H1 (cell line): ENCODE measurements around the gene SLC39A11. TPM values are rescaled to one million over a fixed set of nuclear protein-coding genes. Genes with fewer than 3 reads are reported as not detected.

Source experiments
- CTCF ChIA-PET: fragments of 300-600 bp; sonication (Branson Sonifier 250); formaldehyde crosslinking; loops from one replicate; lab custom pipeline; 2021; ENCODE audit not compliant: partially characterized antibody; lab: Charles Lee
- POLR2A ChIA-PET: fragments of 300-600 bp; sonication (Branson Sonifier 250); formaldehyde crosslinking; loops from one replicate; lab custom pipeline; 2021; ENCODE audit warnings: inconsistent platforms; ENCODE audit not compliant: partially characterized antibody; lab: Charles Lee
- DNase-seq, 2 experiments: peaks; one replicate each; pipeline versions ENCODE4 v3.0.0 to v3.0.0-alpha.2; 2010 to 2022; ENCODE audit warnings: low spot score in 2 of 2, low read depth in 1 of 2, mixed read lengths in 1 of 2
- FAIRE-seq: peaks from 2 replicates; lab custom pipeline; 2011; peaks lifted over from hg19 to GRCh38; lab: Jason Lieb, UNC
- H2AFZ ChIP-seq: 2 replicates; pipeline ENCODE4 v1.8.1; 2012; ENCODE audit warnings: low read length, inconsistent platforms
- H2AK5ac ChIP-seq: 2 replicates; pipeline ENCODE4 v1.6.1; 2013; ENCODE audit warnings: low read depth, low read length
- H2BK120ac ChIP-seq: replicated peaks from 2 replicates; pipeline ENCODE3; 2013; ENCODE audit warnings: low read depth, low read length, inconsistent platforms
- H2BK12ac ChIP-seq: 2 replicates; pipeline ENCODE4 v1.6.1; 2013; ENCODE audit warnings: low read depth, low read length
- H2BK15ac ChIP-seq: 2 replicates; pipeline ENCODE4 v1.6.1; 2013; ENCODE audit warnings: low read length
- H2BK20ac ChIP-seq: 2 replicates; pipeline ENCODE4 v1.6.1; 2013; ENCODE audit warnings: low read length
- H2BK5ac ChIP-seq: 2 replicates; pipeline ENCODE4 v1.6.1; 2013; ENCODE audit warnings: low read depth, low read length
- H3K14ac ChIP-seq: 2 replicates; pipeline ENCODE4 v1.6.1; 2013; ENCODE audit warnings: inconsistent platforms; ENCODE audit not compliant: insufficient read length
- H3K18ac ChIP-seq: 2 replicates; pipeline ENCODE4 v1.6.1; 2013; ENCODE audit warnings: low read length; ENCODE audit errors: extremely low read depth
- H3K23ac ChIP-seq: 2 replicates; pipeline ENCODE4 v1.6.1; 2013; ENCODE audit warnings: inconsistent platforms; ENCODE audit not compliant: insufficient read length
- H3K23me2 ChIP-seq: 2 replicates; pipeline ENCODE4 v1.6.1; 2013; ENCODE audit warnings: low read depth, low read length
- H3K27ac ChIP-seq: 2 replicates; pipeline ENCODE4 v1.6.1; 2011; ENCODE audit warnings: low read depth, low read length, inconsistent platforms
- H3K27me3 ChIP-seq, 4 experiments: replicated peaks in 1 of 4; 1 replicate in 1 of 4; 2 replicates in 3 of 4; pipeline versions ENCODE4 v1.6.1 to v1.8.1; 2011 to 2013; ENCODE audit warnings: low read length in 3 of 4, mild to moderate bottlenecking in 3 of 4, inconsistent platforms in 2 of 4, mixed read lengths in 2 of 4, moderate library complexity in 1 of 4; ENCODE audit not compliant: control insufficient read depth in 3 of 4, insufficient read depth in 3 of 4; ENCODE audit errors: extremely low read depth in 1 of 4
- H3K36me3 ChIP-seq, 4 experiments: 2 replicates each; pipeline versions ENCODE4 v1.6.1 to v1.8.1; 2011 to 2013; ENCODE audit warnings: mild to moderate bottlenecking in 4 of 4, low read length in 3 of 4, moderate library complexity in 2 of 4, control low read depth in 1 of 4, inconsistent platforms in 1 of 4; ENCODE audit not compliant: insufficient read depth in 4 of 4, control insufficient read depth in 2 of 4
- H3K4ac ChIP-seq: replicated peaks from 2 replicates; pipeline ENCODE3; 2013; ENCODE audit warnings: low read length, low read depth, mixed read lengths, inconsistent platforms; ENCODE audit not compliant: insufficient read length
- H3K4me1 ChIP-seq, 4 experiments: replicated peaks in 1 of 4; 1 replicate in 1 of 4; 2 replicates in 3 of 4; pipeline versions ENCODE4 v1.6.1 to v1.8.1; 2011 to 2013; ENCODE audit warnings: low read length in 3 of 4, inconsistent platforms in 2 of 4, mixed read lengths in 1 of 4; ENCODE audit not compliant: insufficient read depth in 4 of 4, control insufficient read depth in 3 of 4
- H3K4me2 ChIP-seq, 2 experiments: 2 replicates each; pipeline versions ENCODE4 v1.6.1 to v1.8.1; 2011 to 2013; ENCODE audit warnings: low read depth in 2 of 2, low read length in 2 of 2, control low read depth in 1 of 2, inconsistent platforms in 1 of 2, mild to moderate bottlenecking in 1 of 2; ENCODE audit not compliant: insufficient read depth in 1 of 2
- H3K4me3 ChIP-seq, 4 experiments: fragments of 200-600, 300-600 bp in 1 of 4; sonication (generic), shearing (Covaris generic), sonication (Bioruptor Twin) in 1 of 4; 2 replicates each; pipeline versions ENCODE4 v1.5.1 to v1.8.1; 2011 to 2016; ENCODE audit warnings: low read length in 4 of 4, low read depth in 3 of 4, control low read depth in 2 of 4, inconsistent platforms in 2 of 4, mild to moderate bottlenecking in 2 of 4, mixed read lengths in 1 of 4, moderate library complexity in 1 of 4; ENCODE audit not compliant: insufficient read depth in 2 of 4; ENCODE audit errors: extremely low read depth in 1 of 4
- H3K56ac ChIP-seq: replicated peaks from 2 replicates; pipeline ENCODE3; 2013; ENCODE audit warnings: low read depth, mild to moderate bottlenecking, mixed read lengths, low read length, inconsistent platforms; ENCODE audit not compliant: insufficient read length
- H3K79me1 ChIP-seq: 2 replicates; pipeline ENCODE4 v1.6.1; 2013; ENCODE audit warnings: low read depth, low read length, control low read depth
- H3K79me2 ChIP-seq, 2 experiments: 2 replicates each; pipeline versions ENCODE4 v1.6.1 to v1.8.1; 2012 to 2013; ENCODE audit warnings: low read length in 2 of 2, mild to moderate bottlenecking in 2 of 2, inconsistent platforms in 1 of 2; ENCODE audit not compliant: insufficient read depth in 2 of 2, control insufficient read depth in 1 of 2
- H3K9ac ChIP-seq, 4 experiments: replicated peaks in 1 of 4; 1 replicate in 1 of 4; 2 replicates in 3 of 4; pipeline versions ENCODE4 v1.6.1 to v1.8.1; 2011 to 2013; ENCODE audit warnings: low read depth in 3 of 4, low read length in 3 of 4, control low read depth in 2 of 4, mild to moderate bottlenecking in 2 of 4, moderate library complexity in 2 of 4, inconsistent platforms in 1 of 4; ENCODE audit errors: extremely low read depth in 1 of 4
- H3K9me3 ChIP-seq, 2 experiments: 2 replicates each; pipeline versions ENCODE4 v1.6.1 to v1.8.1; 2012 to 2013; ENCODE audit warnings: mild to moderate bottlenecking in 2 of 2, moderate library complexity in 2 of 2, control low read depth in 1 of 2, inconsistent platforms in 1 of 2, low read depth in 1 of 2, low read length in 1 of 2, mixed read lengths in 1 of 2; ENCODE audit not compliant: insufficient read depth in 2 of 2
- H4K20me1 ChIP-seq, 2 experiments: replicated peaks in 1 of 2; 2 replicates each; pipeline versions ENCODE3 to v1.8.1; 2011 to 2013; ENCODE audit warnings: inconsistent platforms in 2 of 2, low read length in 2 of 2, mild to moderate bottlenecking in 1 of 2; ENCODE audit not compliant: insufficient read depth in 2 of 2, control insufficient read depth in 1 of 2
- H4K5ac ChIP-seq: 2 replicates; pipeline ENCODE4 v1.6.1; 2013; ENCODE audit warnings: low read length, low read depth, mixed read lengths, inconsistent platforms; ENCODE audit not compliant: insufficient read length
- H4K8ac ChIP-seq: 2 replicates; pipeline ENCODE4 v1.8.0; 2013; ENCODE audit warnings: mild to moderate bottlenecking, moderate library complexity, low read length, inconsistent platforms; ENCODE audit not compliant: insufficient read depth; ENCODE audit errors: extremely low read depth
- H4K91ac ChIP-seq: replicated peaks from 2 replicates; pipeline ENCODE3; 2013; ENCODE audit warnings: low read length, mixed read lengths, inconsistent platforms; ENCODE audit not compliant: insufficient read length
- BACH1 ChIP-seq: IDR thresholded peaks from 2 replicates; pipeline ENCODE4 v1.6.1; 2012; ENCODE audit warnings: low read length, improper control_type of control experiment
- BRCA1 ChIP-seq: IDR thresholded peaks from 2 replicates; pipeline ENCODE4 v1.6.1; 2012; ENCODE audit warnings: low read depth, low read length, improper control_type of control experiment
- CBX5 ChIP-seq: fragments of 300-800, 300-1000 bp; sonication (generic); IDR thresholded peaks from 2 replicates; pipeline ENCODE4 v1.7.1; 2016; ENCODE audit warnings: antibody characterized with exemption, low read length, low read depth
- CEBPB ChIP-seq: IDR thresholded peaks from 2 replicates; pipeline ENCODE4 v1.6.1; 2012; ENCODE audit warnings: low read depth, low read length
- CHD1 ChIP-seq: IDR thresholded peaks from 2 replicates; pipeline ENCODE4 v1.6.1; 2012; ENCODE audit warnings: low read depth, low read length, improper control_type of control experiment
- HDAC6 ChIP-seq: IDR thresholded peaks from one replicate; pipeline ENCODE4 v1.7.1; 2012; ENCODE audit warnings: low read depth, mild to moderate bottlenecking, inconsistent platforms, low read length, moderate library complexity
- JUN ChIP-seq: IDR thresholded peaks from 2 replicates; pipeline ENCODE4 v1.6.1; 2011; ENCODE audit warnings: low read depth, mild to moderate bottlenecking, improper control_type of control experiment, low read length
- KDM4A ChIP-seq: IDR thresholded peaks from one replicate; pipeline ENCODE4 v1.7.1; 2012; ENCODE audit warnings: low read depth, mild to moderate bottlenecking, moderate library complexity, low read length, inconsistent platforms; ENCODE audit not compliant: severe bottlenecking
- PHF8 ChIP-seq: fragments of 200-600 bp; sonication (generic); conservative IDR thresholded peaks from 2 replicates; pipeline ENCODE4 v1.7.1; 2012; ENCODE audit warnings: low read depth, mild to moderate bottlenecking, inconsistent platforms, low read length, moderate library complexity
- POLR2A ChIP-seq, 2 experiments: IDR thresholded peaks; 1 replicate in 1 of 2; 2 replicates in 1 of 2; pipeline ENCODE4 v1.6.1; 2011; ENCODE audit warnings: low read depth in 2 of 2, low read length in 2 of 2, mild to moderate bottlenecking in 2 of 2; ENCODE audit errors: control extremely low read depth in 1 of 2
- RNF2 ChIP-seq: fragments of 200-900, 300-1000 bp; sonication (generic); IDR thresholded peaks from 2 replicates; pipeline ENCODE4 v1.7.1; 2016; ENCODE audit warnings: borderline replicate concordance, low read depth, mild to moderate bottlenecking, antibody characterized with exemption, low read length; ENCODE audit not compliant: poor library complexity, severe bottlenecking; ENCODE audit errors: missing control alignments
- SP1 ChIP-seq: IDR thresholded peaks from 2 replicates; pipeline ENCODE4 v1.6.1; 2011; ENCODE audit warnings: low read depth, low read length
- TBP ChIP-seq: IDR thresholded peaks from 2 replicates; pipeline ENCODE4 v1.6.1; 2011; ENCODE audit warnings: low read depth, low read length, improper control_type of control experiment
- WGBS, 2 experiments: shearing (Covaris generic) in 1 of 2; methylation state at CpG; one replicate each; pipeline versions ENCODE4 v1.1.6 to v1.1.7; 2013 to 2015; ENCODE audit warnings: low lambda C conversion rate in 2 of 2, mixed read lengths in 2 of 2, inconsistent platforms in 1 of 2, low coverage in 1 of 2, missing lambda C conversion rate in 1 of 2; ENCODE audit not compliant: insufficient replicate concordance in 2 of 2, insufficient coverage in 1 of 2, insufficient read length in 1 of 2; ENCODE audit errors: extremely low coverage in 1 of 2, missing lambda C conversion rate in 1 of 2; 5-methylcytosine and 5-hydroxymethylcytosine counted together
- polyA plus RNA-seq, 7 experiments: library from polyadenylated mRNA; depleted of rRNA in 3 of 7; stranded (reverse) in 5 of 7; unstranded in 2 of 7; fragments of >200 nt in 5 of 7; fragments of 200-250 nt in 2 of 7; gene quantifications; 1 replicate in 5 of 7; 2 replicates in 1 of 7; 4 replicates in 1 of 7; pipeline versions ENCODE4 v1.2.1 to v1.2.3, GENCODE V29; 2011 to 2013; ENCODE audit warnings: missing spikeins in 2 of 7, mixed read lengths in 2 of 7
- total RNA-seq: library from RNA; stranded (reverse); fragmentation: NEBNext Ultra II Directional; extraction: Animal tissue kit (Norgen Biotek cat#: 25700); gene quantifications from 2 replicates; pipeline ENCODE4 v1.2.1, GENCODE V29; 2021
- TF ChIP-seq, protein P1 (sequence below): IDR thresholded peaks from 2 replicates; pipeline ENCODE4 v1.6.1; 2012; ENCODE audit warnings: low read length, inconsistent platforms

SLC39A11 gene
- total and polyA plus RNA-seq, 2 of the 8 experiments (the other 6 are each of a cell fraction or from before 2014, with no cell fraction given), result 12.2 to 19.6 TPM

- H3K4ac ChIP-seq, result no peak overlapping the region
- no peak overlapping the region for H2BK20ac ChIP-seq
- no peak overlapping the region for H3K4me2 ChIP-seq
- no peak overlapping the region for H2BK120ac ChIP-seq
- no peak overlapping the region for H2BK15ac ChIP-seq
- no peak overlapping the region for H2AFZ ChIP-seq
- no peak overlapping the region for H4K5ac ChIP-seq
- no peaks in the 10 kb centered on the region for H3K23me2 ChIP-seq
- no peak overlapping the region for H3K56ac ChIP-seq
- POLR2A ChIA-PET, result no interaction called here
- H3K27me3 ChIP-seq, result no peaks in the 10 kb centered on the region
- H3K27ac ChIP-seq, result no peak overlapping the region
- no peak overlapping the region for H2AK5ac ChIP-seq
- FAIRE-seq (no peak), DNase-seq (no peak)
- no peaks in the 10 kb centered on the region for H3K79me2 ChIP-seq
- H4K20me1 ChIP-seq, result no peaks in the 10 kb centered on the region
- no peak overlapping the region for H3K18ac ChIP-seq
- no peak overlapping the region for H4K91ac ChIP-seq
- no peak overlapping the region for H3K9ac ChIP-seq
- H3K9me3 ChIP-seq, result no peaks in the 10 kb centered on the region
- no peak overlapping the region for H3K14ac ChIP-seq
- H3K4me1 ChIP-seq, result no peaks in the 10 kb centered on the region
- H2BK12ac ChIP-seq, result no peak overlapping the region
- no peak overlapping the region for H3K4me3 ChIP-seq
- no peak overlapping the region for H2BK5ac ChIP-seq
- H3K79me1 ChIP-seq, result no peaks in the 10 kb centered on the region
- H3K23ac ChIP-seq, result no peak overlapping the region
- whole genome bisulfite sequencing, 2 experiments, result 71% methylated on average over 4 of the region's 4 CpGs; no CpG with 5 or more reads in 1 of the 2 experiments
- H3K36me3 ChIP-seq, result no peaks in the 10 kb centered on the region
- H4K8ac ChIP-seq, result no peak overlapping the region
- CTCF ChIA-PET, result interaction anchor here (0.7 to 1.7 kb wide), 3 partner anchors 18 to 60 kb away, joined by 3 to 5 read pairs (median 3); no protein-coding TSS in a partner anchor
- no peak for TF ChIP-seq HDAC6
- no peak for TF ChIP-seq TBP
- no peak for TF ChIP-seq CHD1
- no peak for TF ChIP-seq BRCA1
- TF ChIP-seq BACH1, result no peak
- no peak for TF ChIP-seq SP1
- TF ChIP-seq POLR2A (IDR thresholded peaks at IDR 0.05; ENCODE audit: control extremely low read depth in 1 of 2, low read depth in 2 of 2, low read length in 2 of 2), result no peak
- TF ChIP-seq, protein P1, sequence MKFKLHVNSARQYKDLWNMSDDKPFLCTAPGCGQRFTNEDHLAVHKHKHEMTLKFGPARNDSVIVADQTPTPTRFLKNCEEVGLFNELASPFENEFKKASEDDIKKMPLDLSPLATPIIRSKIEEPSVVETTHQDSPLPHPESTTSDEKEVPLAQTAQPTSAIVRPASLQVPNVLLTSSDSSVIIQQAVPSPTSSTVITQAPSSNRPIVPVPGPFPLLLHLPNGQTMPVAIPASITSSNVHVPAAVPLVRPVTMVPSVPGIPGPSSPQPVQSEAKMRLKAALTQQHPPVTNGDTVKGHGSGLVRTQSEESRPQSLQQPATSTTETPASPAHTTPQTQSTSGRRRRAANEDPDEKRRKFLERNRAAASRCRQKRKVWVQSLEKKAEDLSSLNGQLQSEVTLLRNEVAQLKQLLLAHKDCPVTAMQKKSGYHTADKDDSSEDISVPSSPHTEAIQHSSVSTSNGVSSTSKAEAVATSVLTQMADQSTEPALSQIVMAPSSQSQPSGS, result no peak
- no peak for TF ChIP-seq PHF8
- no peak for TF ChIP-seq KDM4A
- no peak for TF ChIP-seq RNF2
- TF ChIP-seq CBX5, result no peak
- no peak for TF ChIP-seq CEBPB
- no peak for TF ChIP-seq JUN
These were observed 46.8 kb downstream of the SLC39A11 start for GRCh38 chr17:73045724-73046123.
